GM23338 (cell line): Measurements from ENCODE around the gene NFKB2. TPM values are rescaled to one million over a fixed set of nuclear protein-coding genes. Genes with fewer than 3 reads are reported as not detected.

Source experiments
- ATAC-seq: fragments of 200-7000 bp; cut with Tn5 transposase; 3 replicates; pipeline ENCODE4 v1.9.1; 2020
- DNase-seq: peaks from one replicate; pipeline ENCODE4 v3.0.0-alpha.2; 2015; ENCODE audit warnings: low spot score
- H2AFZ ChIP-seq: fragments of 200-600 bp; sonication (generic); 2 replicates; pipeline ENCODE4 v1.8.0; 2016; ENCODE audit warnings: antibody characterized with exemption, mild to moderate bottlenecking, moderate library complexity
- H3F3A ChIP-seq: fragments of 200-600 bp; sonication (generic); replicated peaks from 2 replicates; pipeline ENCODE4 v1.8.0; 2017; ENCODE audit warnings: antibody characterized with exemption, mixed run types, low read depth
- H3K27ac ChIP-seq: fragments of 200-600 bp; sonication (generic); 2 replicates; pipeline ENCODE4 v1.6.1; 2016; ENCODE audit warnings: low read depth
- H3K27me3 ChIP-seq: fragments of 200-600 bp; sonication (generic); 2 replicates; pipeline ENCODE4 v1.8.0; 2016; ENCODE audit warnings: mild to moderate bottlenecking, mixed run types, moderate library complexity; ENCODE audit not compliant: insufficient read depth
- H3K36me3 ChIP-seq: fragments of 200-600 bp; sonication (generic); 2 replicates; pipeline ENCODE4 v1.8.0; 2016; ENCODE audit warnings: mild to moderate bottlenecking; ENCODE audit not compliant: insufficient read depth
- H3K4me1 ChIP-seq: fragments of 200-600 bp; sonication (generic); 2 replicates; pipeline ENCODE4 v1.8.0; 2016; ENCODE audit warnings: mild to moderate bottlenecking, moderate library complexity; ENCODE audit not compliant: insufficient read depth
- H3K4me2 ChIP-seq: fragments of 200-600 bp; sonication (generic); 2 replicates; pipeline ENCODE4 v1.7.1; 2017; ENCODE audit warnings: mixed run types
- H3K4me3 ChIP-seq: fragments of 200-600 bp; sonication (generic); 2 replicates; pipeline ENCODE4 v1.6.1; 2016; ENCODE audit warnings: mixed run types
- H3K79me2 ChIP-seq: fragments of 200-600 bp; sonication (generic); replicated peaks from 2 replicates; pipeline ENCODE4 v1.8.0; 2017; ENCODE audit warnings: mild to moderate bottlenecking; ENCODE audit not compliant: insufficient read depth
- H3K9me2 ChIP-seq: fragments of 200-600 bp; sonication (generic); 2 replicates; pipeline ENCODE4 v1.8.0; 2017; ENCODE audit not compliant: insufficient read depth
- H4K20me1 ChIP-seq: fragments of 200-600 bp; sonication (generic); replicated peaks from 2 replicates; pipeline ENCODE4 v1.8.0; 2017; ENCODE audit warnings: mild to moderate bottlenecking; ENCODE audit not compliant: insufficient read depth
- H3K27ac Mint-ChIP-seq: 2 replicates; pipeline ENCODE4 v1.8.0; 2020; ENCODE audit warnings: inconsistent platforms, mild to moderate bottlenecking, moderate library complexity, mixed read lengths
- H3K27me3 Mint-ChIP-seq: 3 replicates; pipeline ENCODE4 v1.8.0; 2022; ENCODE audit warnings: low read depth, mild to moderate bottlenecking, moderate library complexity, mixed read lengths, inconsistent platforms; ENCODE audit not compliant: insufficient read depth, poor library complexity
- H3K36me3 Mint-ChIP-seq: 3 replicates; pipeline ENCODE4 v1.8.0; 2021; ENCODE audit warnings: low read depth, mild to moderate bottlenecking, inconsistent platforms, moderate library complexity, mixed read lengths
- H3K4me1 Mint-ChIP-seq: 3 replicates; pipeline ENCODE4 v1.8.0; 2020; ENCODE audit warnings: mild to moderate bottlenecking, inconsistent platforms, mixed read lengths
- H3K4me3 Mint-ChIP-seq: 3 replicates; pipeline ENCODE4 v1.8.0; 2021; ENCODE audit warnings: moderate library complexity, mild to moderate bottlenecking, inconsistent platforms, mixed read lengths
- H3K9me3 Mint-ChIP-seq: 3 replicates; pipeline ENCODE4 v1.8.0; 2020; ENCODE audit warnings: moderate library complexity, mild to moderate bottlenecking, inconsistent platforms, mixed read lengths
- CREB1 ChIP-seq: fragments of 250-450 bp; sonication (Bioruptor Pico); IDR thresholded peaks from 2 replicates; pipeline ENCODE4 v1.5.0; 2020; ENCODE audit warnings: low read depth, mild to moderate bottlenecking, moderate library complexity
- CTCF ChIP-seq, 2 experiments: fragments of 200-600 bp in 1 of 2; sonication (generic) in 1 of 2; conservative IDR thresholded peaks; 2 replicates each; pipeline versions ENCODE4 v1.5.1 to v1.6.1; 2016 to 2017; ENCODE audit warnings: antibody characterized with exemption in 2 of 2, low read depth in 2 of 2, mild to moderate bottlenecking in 2 of 2, moderate library complexity in 1 of 2
- ETS1 ChIP-seq: IDR thresholded peaks from 2 replicates; pipeline ENCODE4 v1.6.1; 2016; ENCODE audit warnings: antibody characterized with exemption
- EZH2 ChIP-seq: fragments of 200-600 bp; sonication (generic); IDR thresholded peaks from one replicate; pipeline ENCODE4 v1.8.0; 2017; ENCODE audit warnings: antibody characterized with exemption, mild to moderate bottlenecking, low read depth; ENCODE audit not compliant: unreplicated experiment
- EZH2phosphoT487 ChIP-seq: fragments of 200-600 bp; sonication (generic); IDR thresholded peaks from one replicate; pipeline ENCODE4 v1.8.1; 2018; ENCODE audit warnings: antibody characterized with exemption; ENCODE audit not compliant: unreplicated experiment
- JUNB ChIP-seq: IDR thresholded peaks from one replicate; pipeline ENCODE4 v1.6.1; 2016; ENCODE audit warnings: antibody characterized with exemption; ENCODE audit not compliant: unreplicated experiment
- POLR2AphosphoS5 ChIP-seq: IDR thresholded peaks from 2 replicates; pipeline ENCODE4 v1.6.1; 2016; ENCODE audit warnings: antibody characterized with exemption, low read depth
- REST ChIP-seq: IDR thresholded peaks from one replicate; pipeline ENCODE4 v1.6.1; 2018; ENCODE audit warnings: antibody characterized with exemption; ENCODE audit not compliant: unreplicated experiment
- STAT1 ChIP-seq: IDR thresholded peaks from one replicate; pipeline ENCODE4 v1.6.1; 2016; ENCODE audit warnings: antibody characterized with exemption; ENCODE audit not compliant: unreplicated experiment
- ZNF114 ChIP-seq: fragments of 250-450 bp; sonication (Bioruptor Pico); IDR thresholded peaks from 2 replicates; pipeline ENCODE4 v1.5.0; 2020; ENCODE audit warnings: mild to moderate bottlenecking, moderate library complexity
- ZNF331 ChIP-seq: fragments of 250-450 bp; sonication (Bioruptor Pico); IDR thresholded peaks from 2 replicates; pipeline ENCODE4 v1.5.0; 2020; ENCODE audit warnings: low read depth, mild to moderate bottlenecking, moderate library complexity
- ZNF462 ChIP-seq: fragments of 250-450 bp; sonication (Bioruptor Pico); IDR thresholded peaks from 2 replicates; pipeline ENCODE4 v1.5.0; 2020; ENCODE audit warnings: mild to moderate bottlenecking, moderate library complexity
- polyA plus RNA-seq: library from polyadenylated mRNA; unstranded; fragments of >200 nt; fragmentation: Nextera tagmentation; extraction: Ambion mirVana; gene quantifications from 2 replicates; pipeline ENCODE4 v1.2.1, GENCODE V29; 2016
- total RNA-seq: library from RNA; depleted of rRNA; stranded (reverse); fragments of >200 nt; shearing (Covaris generic); gene quantifications from 2 replicates; pipeline ENCODE4 v1.2.3, GENCODE V29; 2014

NFKB2 gene
- total and polyA plus RNA-seq, 2 experiments from 2014 or later = 6.8 to 29.4 TPM

GRCh38 chr10:102435133-102435497, 39.6 kb downstream of the NFKB2 start (continued):
- TF ChIP-seq CREB1 (CRISPR knock-in tag) = no peak

- H3K27ac Mint-ChIP-seq = no peak overlapping the region
- Histone ChIP-seq H3K4me3 (peak overlapping the region; percentile 50), H3K9me2 (no peaks in the 10 kb centered on the region), H3K36me3 (no peaks in the 10 kb centered on the region), H2AFZ (0 out of 2 replicates have a peak overlapping the region, but pooled peaks have one; percentile 59), H3K4me2 (peak overlapping the region; percentile 78), H3K4me1 (peaks cover 21% of the 10 kb centered on the region), H4K20me1 (no peaks in the 10 kb centered on the region; the same call in 1 of the 2 replicates), H3K27ac (no peak overlapping the region), H3K79me2 (no peaks in the 10 kb centered on the region; the same call in 1 of the 2 replicates), H3F3A (0 out of 2 replicates have a peak, but pooled peaks cover 4% of the 10 kb centered on the region), H3K27me3 (peaks cover 56% of the 10 kb centered on the region)
- H3K27me3 Mint-ChIP-seq = peaks cover 53% of the 10 kb centered on the region
- peak overlapping the region; percentile 67 for H3K4me3 Mint-ChIP-seq
- ATAC-seq = peak; percentile 58
- peaks cover 4% of the 10 kb centered on the region; the same call in 2 of the 3 replicates for H3K36me3 Mint-ChIP-seq
- DNase-seq = peak; percentile 74
- H3K4me1 Mint-ChIP-seq = peaks cover 26% of the 10 kb centered on the region
- no peaks in the 10 kb centered on the region for H3K9me3 Mint-ChIP-seq
- TF ChIP-seq ZNF114 (CRISPR knock-in tag) = no peak
- no peak for TF ChIP-seq CTCF (conservative IDR thresholded peaks at IDR 0.05; ENCODE audit: low read depth in 2 of 2)
- TF ChIP-seq EZH2phosphoT487 = no peak
- no peak for TF ChIP-seq CREB1 (CRISPR knock-in tag)
- TF ChIP-seq REST = no peak
- TF ChIP-seq EZH2 = no peak
- TF ChIP-seq ZNF331 (CRISPR knock-in tag) = no peak
- no peak for TF ChIP-seq JUNB
- TF ChIP-seq POLR2AphosphoS5 = no peak
- TF ChIP-seq ETS1 = no peak
- TF ChIP-seq ZNF462 (CRISPR knock-in tag) = no peak
- TF ChIP-seq STAT1 = no peak
Measured at GRCh38 chr10:102435529-102436233, 40.2 kb downstream of the NFKB2 start.
